SK-N-DZ (cell line): ENCODE measurements around the gene PTPN1.
"Not testable (repeated sequence)": the region's sequence is repeated elsewhere in the genome, so short reads cannot be mapped to it uniquely, and the experiment has no call there.

ENCODE experiments used
- DNase-seq: peaks from one replicate; pipeline ENCODE4 v3.0.0-alpha.2; 2015; ENCODE audit warnings: low spot score

Gene PTPN1

DNA sequence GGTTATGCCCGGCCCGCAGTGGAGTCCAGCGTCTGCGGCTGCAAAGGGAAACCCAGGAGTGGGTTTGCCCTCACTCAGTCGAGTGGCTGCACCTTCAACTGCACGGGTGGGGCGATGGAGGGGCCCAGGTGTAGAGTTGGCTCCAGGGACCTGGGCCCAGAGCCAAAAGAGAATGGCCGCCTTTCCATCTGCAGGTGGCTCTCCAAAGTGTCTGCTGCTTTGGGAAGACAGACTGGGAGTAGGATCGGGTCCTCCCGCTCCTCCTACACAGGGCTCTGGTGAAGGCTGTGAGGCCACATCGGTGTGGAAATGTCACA, 80.1 kb downstream of the PTPN1 start:
- DNase-seq, result no peak

DNA sequence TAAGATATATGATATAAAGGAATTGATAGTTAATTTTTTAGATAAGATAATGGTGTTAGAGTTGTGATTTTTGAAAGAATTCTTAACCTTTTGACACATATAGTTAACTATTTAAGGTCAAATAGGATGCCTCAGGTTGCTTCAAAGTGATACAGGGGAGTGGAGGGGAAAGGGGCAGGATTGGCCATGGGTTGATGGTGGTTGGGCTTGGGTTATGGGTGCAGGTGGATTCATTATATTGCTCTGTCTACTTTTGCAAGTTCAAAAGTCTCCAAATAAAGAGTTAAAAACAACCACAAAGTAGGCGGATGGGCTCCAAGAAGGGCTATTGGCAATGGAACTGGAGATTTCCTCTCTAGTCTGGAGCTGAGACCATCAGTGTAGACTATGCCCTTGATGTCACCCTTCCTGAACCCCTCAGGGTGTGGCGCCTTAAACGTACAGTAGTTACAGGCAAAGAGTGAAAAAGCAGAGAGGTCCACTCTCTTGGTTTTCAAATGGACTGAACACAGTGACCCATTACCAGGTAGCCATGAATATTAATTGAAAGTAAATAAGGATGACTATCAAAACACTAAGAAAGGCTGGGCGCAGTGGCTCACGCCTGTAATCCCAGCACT, 81.2 kb downstream of the PTPN1 start:
- no peak for DNase-seq

DNA sequence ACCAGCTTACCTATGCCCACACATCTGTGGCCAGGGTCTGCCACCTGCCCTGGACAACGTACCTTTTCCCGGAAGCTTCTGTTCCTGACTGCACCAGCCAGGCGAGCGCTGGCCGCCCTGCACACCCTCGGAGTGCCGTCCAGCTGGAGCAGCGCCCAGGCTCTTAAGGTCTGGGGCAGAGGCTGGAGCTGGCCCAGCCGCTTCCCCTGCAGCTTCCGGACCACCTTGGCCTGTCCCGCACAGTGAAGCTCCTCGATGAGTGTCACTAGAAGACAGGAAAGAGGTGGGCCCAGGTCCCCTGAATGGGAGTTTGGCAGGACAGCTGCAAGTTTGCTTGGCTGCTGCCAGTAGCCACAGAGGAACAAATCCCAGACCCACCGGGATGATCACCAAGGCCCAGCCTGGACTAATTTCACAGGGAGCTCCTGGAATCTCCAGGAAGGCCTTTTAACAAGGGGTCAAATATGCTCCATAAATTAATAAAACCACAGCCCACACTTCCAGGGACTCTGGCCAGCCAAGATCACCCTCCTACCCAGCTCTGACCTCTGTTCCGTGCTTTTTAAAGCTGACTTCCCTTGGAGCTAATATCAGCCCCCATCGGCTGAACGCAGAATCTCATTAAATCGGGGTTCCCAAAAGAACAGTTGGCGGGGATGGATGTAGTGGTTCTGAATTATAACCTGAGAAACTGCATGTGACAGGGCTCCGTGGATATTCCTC, 82.3 kb downstream of the PTPN1 start:
- DNase-seq, result no peak

DNA sequence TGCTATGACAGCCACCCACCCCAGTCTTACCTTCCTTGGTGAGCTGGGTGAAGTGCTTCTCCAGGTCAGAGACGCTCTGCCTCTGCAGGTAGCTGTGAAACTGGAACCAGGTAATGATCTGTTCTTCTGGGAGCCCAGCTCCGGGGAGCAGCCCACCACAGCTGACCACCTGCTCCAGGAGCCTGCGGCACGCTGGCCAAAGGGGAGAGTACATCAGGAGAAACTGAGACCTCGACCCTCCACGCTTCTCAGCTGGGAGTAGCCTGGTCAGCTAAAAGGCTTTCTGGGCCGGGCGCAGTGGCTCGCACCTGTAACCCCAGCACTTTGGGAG, 82.8 kb downstream of the PTPN1 start:
- no peak for DNase-seq

DNA sequence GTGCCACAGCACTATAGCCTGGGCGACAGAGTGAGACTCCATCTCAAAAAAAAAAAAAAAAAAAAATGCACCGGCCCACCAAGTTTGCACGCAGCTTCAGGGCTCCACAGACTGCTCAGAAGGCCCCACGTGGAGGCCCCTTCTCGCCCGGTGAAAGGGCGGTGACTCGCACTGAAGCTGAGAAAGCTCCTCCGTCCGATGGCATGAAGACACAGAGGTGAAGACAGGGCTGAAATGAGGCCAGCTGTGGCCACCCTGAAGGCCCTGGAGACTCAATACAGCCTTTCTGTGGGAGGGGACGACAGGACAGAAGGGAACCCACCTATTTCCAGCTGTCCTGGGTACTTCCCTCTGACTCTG, 84.0 kb downstream of the PTPN1 start:
- DNase-seq, result no peak

DNA sequence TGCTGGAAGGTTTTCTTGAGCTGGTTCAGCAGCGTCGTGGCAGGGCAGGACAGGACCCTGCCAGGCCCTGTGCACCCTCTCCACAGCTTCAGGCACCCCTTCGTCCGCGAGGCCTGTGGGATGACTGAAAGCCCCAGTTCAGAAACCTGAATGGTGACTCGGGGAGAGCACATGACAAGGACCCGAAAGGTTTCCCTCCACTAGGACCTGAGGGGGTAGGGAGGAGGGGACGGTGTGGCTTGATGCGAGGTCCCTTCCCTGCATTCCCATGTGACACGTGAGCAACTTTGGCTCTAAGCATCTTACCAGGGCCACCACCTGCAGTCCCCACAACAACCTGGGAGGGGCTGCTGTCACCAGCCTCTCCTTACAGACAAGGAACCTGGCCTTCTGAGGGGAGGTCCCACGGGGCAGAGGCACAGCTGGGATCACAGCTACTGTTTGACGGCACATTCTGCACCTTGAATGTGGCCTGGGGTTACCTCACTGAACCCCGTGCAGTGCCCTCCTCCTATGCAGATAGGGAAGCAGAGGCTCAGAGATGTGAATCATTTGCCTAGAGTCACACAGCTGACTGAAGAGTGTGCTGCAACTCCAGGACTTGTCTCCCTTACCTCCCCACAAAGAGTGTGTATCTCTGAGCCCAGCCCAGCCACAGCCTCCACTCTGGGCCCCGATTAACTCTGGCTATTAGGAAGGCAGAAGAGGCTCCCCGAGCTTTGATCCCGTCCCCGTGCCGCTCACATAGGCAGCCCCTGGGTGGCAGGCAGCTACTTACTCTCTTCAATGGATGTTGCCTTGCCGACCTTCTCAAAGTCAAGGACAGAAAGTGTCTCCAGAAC, 84.6 kb downstream of the PTPN1 start:
- peak; percentile 45 for DNase-seq

DNA sequence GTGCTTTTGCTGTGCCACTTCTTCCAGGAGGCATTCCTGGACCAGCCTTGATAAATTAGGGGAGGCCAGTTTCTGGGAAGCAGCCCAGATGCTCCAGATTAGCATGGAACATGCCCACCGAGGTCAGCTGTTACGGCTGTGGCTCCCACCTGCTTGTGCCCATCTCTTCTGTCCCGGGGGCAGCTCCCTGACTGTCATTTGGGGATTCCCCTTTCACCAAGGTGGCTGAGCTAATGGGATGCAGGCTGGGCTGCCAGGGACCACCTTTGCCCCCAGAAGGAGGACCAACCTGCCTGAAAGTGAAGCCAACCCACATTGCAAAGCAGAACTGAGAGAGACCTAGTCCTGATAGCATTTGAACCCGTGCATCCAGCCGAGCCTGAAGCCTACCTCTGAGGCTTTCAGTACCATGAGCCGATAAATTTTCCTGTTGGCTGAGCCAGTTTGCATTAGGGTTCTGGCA, 85.3 kb downstream of the PTPN1 start:
- no peak for DNase-seq

DNA sequence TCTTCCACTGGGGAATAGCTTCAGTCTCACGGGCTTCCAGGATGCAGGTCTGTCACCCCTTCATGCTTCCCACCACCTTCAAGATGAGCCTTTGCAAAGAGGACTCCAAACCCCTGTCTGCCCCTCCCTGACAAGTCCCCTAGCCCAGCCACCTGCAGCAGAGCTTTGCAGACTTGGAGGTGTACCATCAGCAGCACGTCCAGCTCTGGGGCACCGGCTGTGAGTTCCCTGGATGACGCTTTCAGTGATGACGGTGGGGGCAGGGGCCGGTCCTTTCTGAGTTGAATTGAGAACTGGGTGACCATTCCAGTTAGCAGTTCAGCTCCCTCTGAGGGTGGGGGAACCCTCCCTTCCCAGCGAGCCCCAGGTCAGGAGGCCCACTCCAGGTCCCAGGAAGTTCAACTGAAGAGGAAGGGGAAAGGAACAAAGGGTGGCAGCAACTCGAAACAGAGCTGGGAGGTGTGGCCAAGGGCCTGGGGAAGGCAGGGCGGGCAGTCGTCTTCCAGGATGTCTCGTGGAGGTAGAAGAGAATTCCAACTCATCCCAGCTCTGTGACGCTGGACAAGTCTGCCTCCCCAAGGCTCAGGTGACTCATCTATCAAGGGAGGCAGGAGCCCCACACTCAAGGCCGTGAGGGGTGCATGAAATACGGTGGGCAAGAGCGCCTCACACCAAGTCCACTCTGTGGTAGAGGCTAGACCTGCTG, 86.0 kb downstream of the PTPN1 start:
- DNase-seq, result no peak

DNA sequence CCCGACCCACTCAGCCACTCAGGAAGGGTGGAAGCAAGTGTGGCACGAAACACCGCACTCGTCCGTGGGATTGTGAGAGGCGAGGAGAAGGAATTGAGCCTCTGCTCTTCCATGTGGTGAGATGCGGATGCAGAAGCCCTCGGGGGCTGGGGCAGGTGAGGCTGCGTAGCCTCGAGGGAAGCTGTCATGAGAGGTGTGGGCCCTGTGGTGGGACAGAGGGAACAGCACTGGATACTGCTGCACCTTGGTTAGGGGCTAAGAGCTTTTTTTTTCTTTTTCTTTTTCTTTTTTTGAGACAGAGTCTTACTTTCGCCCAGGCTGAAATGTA, 86.5 kb downstream of the PTPN1 start:
- DNase-seq, result no peak

DNA sequence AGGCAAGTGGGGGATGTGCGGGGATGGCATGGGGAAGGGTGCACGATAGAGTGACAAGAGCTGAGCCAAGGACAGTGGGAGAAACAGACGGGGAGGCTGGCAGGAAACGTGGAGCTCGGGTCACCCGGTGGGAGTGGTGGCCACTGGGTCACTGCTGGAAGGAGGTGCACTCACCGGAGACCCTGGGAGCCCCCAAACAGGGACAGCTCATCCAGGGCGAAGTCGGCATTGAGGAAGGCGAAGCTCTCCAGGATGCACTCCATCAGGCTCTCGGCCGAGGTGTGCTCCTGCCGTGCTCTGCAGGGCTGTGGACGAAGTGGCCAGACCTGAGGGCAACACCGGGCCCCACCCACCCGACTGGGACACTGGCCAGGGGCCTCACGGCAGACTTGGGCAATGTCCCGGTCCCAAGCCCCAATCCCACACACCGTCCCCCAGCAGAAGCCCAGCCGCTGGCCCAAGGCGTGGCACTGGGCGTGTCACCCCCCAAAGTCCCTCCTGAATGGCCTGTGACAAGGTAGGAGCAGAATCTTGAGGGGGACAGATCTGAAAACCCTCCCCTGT, 87.3 kb downstream of the PTPN1 start:
- no peak for DNase-seq

DNA sequence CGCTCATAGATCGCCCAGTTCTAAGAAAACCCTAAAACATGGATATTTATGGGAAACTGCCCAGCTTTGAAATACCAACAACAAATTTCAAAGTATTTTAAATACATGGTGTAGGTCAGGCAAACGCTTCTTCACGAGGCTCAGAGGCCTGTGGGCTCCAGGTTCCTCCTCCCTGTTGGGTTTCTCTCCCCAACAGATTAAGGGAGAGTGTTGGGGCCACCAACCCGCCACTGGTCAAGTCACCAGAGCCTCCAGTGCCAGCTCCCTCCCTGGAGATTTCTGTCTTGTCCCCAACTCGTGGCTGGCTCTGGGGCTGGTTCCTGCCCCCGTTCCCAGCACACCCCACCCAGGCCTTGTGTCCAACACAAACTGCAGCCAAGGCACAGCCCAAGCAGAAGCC, 87.9 kb downstream of the PTPN1 start:
- no peak for DNase-seq

DNA sequence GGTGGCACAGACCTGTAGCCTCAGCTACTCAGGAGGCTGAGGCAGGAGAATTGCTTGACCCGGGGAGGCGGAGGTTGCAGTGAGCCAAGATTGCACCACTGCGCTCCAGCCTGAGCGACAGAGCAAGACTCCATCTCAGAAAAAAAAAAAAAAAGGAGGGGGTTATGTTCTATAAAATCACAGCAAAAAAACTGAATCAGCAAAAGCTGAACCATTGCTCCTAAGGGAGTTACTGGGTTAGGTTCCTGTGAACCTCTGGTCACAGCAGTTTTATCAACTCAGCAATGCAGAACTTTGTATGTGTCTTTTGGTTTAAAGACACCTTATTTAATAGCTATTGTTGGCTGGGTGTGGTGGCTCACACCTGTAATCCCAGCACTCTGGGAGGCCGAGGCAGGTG, 88.6 kb downstream of the PTPN1 start:
- not testable (repeated sequence) for DNase-seq

DNA sequence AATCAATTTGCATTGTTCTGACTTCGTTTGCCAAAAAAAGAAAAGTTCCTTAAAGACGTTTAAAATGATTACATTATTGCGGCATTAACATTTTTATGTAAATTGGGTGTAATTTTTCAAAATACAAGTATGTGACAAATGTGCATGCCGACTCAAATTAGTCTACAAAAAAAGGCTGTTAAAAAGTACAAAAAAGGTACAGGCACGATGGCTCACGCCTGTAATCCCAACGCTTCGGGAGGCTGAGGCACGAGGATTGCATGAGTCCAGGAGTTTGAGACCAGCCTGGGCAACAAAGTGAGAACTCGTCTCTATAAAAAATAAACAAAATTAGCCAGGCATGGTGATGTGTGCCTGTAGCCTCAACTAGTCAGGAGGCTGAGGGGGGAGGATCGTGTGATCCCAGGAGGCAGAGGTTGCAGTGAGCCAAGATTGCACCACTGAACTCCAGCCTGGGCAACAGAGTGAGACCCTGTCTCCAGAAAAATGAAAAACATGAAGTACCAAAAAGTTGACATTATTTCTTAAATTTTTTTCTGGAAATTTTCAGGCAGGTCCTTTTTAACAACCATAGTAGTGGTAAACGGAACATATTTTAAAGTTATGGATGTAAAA, 90.2 kb downstream of the PTPN1 start:
- DNase-seq, result no peak

DNA sequence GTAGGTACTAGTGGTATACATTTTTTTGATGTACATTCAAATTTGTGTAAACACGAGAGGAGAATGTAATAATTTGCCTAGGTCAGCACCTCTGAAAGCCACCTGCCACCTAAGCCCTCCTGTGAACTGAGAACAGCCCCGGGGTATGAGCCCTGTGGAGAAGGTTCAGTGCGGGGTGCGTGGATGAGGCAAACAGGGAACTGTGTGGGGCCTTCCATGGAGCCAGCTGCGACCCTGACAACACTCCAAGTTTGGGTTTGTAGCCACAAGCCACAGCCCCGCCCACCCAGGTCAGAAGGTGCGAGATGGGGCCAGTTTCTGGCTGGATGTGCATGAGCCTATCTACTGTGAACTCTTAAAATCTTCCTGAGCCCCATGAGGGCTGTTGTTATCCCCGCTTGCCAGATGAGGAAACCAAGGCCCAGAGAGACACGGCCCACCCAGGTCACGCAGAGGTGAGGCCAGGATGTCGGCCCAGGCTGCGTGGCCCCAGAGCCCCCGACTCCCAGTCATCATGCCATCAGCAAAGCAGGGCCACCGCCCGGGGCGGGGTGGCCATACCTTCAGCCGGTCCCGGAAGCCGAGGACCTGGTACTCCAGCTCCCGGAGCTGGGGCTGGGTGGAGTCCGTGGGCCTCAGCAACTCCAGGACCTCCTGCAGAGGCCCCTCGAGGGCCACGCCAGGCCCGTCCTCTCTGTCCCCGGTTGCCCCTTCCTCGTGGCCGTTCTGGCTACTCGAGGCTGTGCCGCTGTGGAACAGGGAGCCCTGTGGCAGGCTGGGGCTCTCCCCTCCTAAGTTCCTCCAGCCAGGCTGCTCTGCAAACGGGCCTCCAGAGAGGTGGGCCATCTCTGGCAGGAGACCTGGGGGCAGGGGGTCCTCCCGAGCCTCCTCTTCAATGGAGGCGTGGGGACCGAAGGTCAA, 91.6 kb downstream of the PTPN1 start:
- DNase-seq, result no peak

DNA sequence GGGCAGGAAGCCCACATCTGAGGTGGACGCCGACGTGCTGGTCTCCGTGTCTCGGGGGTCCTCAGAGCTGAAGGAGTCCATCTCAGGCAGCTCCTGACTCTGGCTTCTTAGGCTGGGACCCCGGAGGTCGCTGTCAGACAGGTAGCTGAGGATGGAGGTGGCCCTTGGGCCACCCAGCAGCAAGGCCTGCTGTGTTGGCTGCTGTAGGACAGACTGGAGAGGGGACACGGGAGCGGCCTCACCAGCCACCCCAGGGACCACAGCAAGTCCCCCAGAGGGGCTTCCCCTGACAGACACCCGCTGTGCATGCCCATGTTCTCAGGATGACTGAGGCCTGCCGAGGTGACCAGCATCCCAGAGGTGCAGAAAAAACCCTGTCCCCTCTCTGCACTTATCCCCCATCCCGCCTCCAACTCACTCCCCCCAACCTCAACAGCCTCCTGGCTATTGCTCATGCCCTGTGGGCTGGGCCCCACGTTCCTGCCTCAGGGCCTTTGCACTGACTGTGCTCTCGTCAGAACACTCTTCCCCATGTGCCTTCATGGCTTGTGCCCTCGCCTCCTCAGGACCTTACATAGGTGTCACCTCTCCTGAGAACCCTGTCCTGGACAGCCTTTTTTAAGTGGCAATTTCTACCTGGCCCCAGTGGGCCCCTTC, 92.4 kb downstream of the PTPN1 start:
- DNase-seq, result no peak

DNA sequence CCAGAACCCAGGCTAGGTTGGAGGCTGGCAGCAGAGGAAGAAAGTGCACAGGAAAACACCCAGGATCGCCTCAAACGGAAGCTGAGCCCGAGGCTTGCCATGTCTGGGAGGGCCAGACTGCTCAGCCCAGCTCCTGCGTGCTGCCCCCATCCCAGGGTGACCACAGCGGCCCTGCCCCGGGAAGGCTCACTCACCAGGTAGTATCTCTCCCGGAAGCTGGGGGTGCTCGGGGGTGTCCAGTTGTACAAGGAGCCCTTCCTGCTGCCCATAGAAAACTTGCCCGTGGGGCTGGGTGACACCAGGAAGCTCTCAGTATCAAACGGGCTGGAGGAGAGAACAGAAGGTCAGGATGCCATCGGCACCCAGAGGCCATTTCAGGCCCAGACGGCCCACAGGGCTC, 94.3 kb downstream of the PTPN1 start:
- DNase-seq, result no peak

DNA sequence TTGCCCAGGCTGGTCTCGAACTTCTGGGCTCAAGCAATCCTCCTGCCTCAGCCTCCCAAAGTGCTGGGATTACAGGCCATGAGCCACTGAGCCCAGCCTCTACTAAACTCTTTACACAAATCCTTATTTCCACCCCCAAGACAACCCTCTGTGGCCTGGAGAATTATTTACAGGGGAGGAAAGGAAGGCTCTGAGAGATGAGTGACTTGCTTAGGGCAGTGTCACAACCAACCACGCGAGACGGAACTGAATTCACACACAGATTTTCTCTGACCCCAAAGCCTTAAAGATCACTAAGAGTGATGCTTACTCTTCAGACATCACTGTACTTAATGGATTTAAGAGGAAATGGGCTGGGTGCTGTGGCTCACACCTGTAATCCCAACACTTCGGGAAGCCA, 95.0 kb downstream of the PTPN1 start:
- no peak for DNase-seq

DNA sequence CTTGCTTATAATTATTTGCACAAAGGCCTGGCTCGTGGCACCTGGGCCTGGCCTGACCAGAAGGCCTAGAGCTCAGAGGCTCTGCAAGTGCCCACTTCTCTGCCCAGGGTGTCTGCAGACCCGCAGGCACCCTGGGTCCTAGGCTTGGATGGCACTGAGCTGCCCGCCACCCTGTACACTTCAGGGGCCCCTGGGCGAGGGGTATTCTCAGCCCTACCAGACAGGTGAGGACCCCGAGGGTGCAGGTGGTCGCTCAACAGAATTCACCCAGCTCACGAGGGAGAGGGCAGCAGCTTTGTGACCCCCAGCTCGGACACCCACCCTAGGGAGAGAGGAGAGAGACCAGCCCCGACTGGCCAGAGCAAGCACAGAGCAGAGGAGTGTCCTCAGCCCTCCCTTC, 97.3 kb downstream of the PTPN1 start:
- no peak for DNase-seq

DNA sequence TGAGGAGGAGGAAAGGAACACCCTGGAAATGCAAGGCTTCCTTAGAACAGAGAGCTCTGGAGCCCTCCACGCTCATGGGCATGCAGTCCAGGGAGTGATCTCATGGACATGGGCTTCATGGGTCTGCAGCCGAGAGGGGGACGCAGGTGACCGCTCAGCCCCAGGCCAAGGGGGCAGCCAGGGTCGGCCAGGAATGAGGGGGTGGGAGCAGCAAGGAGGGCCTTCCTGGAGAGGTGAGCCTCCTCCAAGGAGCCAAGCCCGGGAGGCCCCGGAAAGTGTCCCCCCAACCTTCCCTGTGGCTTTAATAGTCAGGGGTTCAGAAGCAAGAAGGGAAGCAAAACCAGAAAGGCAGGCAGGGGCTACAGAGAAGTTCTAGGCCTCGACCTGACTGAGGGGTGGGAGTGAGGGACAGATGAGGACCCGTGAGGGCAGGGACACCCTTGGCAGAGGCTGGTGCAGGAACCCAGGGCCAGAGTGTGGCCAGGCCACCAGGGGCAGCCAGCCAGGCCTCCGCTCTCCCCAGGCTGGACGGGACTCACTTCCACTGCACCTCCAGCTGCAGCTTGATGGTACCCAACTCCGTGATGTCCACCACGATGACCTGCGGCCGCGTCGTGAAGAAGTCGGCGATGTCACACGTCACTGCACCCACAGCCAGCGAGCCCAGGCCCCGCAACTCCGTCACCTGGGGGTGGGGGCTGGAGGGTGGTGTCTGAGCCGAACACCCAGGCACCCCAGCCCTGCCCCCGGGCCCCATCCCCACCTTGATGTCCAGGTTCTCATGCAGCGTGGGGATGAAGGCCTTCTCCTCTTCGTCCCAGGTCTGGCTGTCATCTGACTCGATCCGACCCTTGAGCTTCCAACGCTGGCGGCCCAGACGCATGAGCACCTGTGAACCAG, 97.9 kb downstream of the PTPN1 start:
- no peak for DNase-seq
